Stimulated activated naive CD8-positive, alpha-beta T cell treated with anti-CD3 and anti-CD28 coated beads, Interleukin-15, amount 100 ng/mL, for 72 hours (primary cell): ENCODE measurements around the gene PRCD.
"Not testable (repeated sequence)": the region's sequence is repeated elsewhere in the genome, so short reads cannot be mapped to it uniquely, and the experiment has no call there.

Experiments
- ATAC-seq: fragments of 150-1000 bp; cut with Tn5 transposase; 2 replicates; pipeline ENCODE4 v1.10.0; 2021; ENCODE audit warnings: mild to moderate bottlenecking, moderate library complexity
- DNase-seq, 2 donors: peaks; one replicate each; pipeline ENCODE4 v3.0.0; 2021 to 2022
- H3K27ac Mint-ChIP-seq, 2 donors: one replicate each; pipeline ENCODE4 v1.8.0; 2022; ENCODE audit warnings: mild to moderate bottlenecking in 2 of 2, mixed read lengths in 2 of 2, moderate library complexity in 2 of 2
- H3K27me3 Mint-ChIP-seq: one replicate; pipeline ENCODE4 v1.8.0; 2022; ENCODE audit warnings: mixed read lengths
- H3K4me1 Mint-ChIP-seq: one replicate; pipeline ENCODE4 v1.8.0; 2022; ENCODE audit warnings: mild to moderate bottlenecking, mixed read lengths
- H3K4me3 Mint-ChIP-seq, 2 donors: one replicate each; pipeline ENCODE4 v1.8.0; 2022; ENCODE audit warnings: mild to moderate bottlenecking in 2 of 2, mixed read lengths in 2 of 2, moderate library complexity in 1 of 2
- H3K9me3 Mint-ChIP-seq, 2 donors: one replicate each; pipeline ENCODE4 v1.8.0; 2022; ENCODE audit warnings: mixed read lengths in 2 of 2

The PRCD gene

DNA sequence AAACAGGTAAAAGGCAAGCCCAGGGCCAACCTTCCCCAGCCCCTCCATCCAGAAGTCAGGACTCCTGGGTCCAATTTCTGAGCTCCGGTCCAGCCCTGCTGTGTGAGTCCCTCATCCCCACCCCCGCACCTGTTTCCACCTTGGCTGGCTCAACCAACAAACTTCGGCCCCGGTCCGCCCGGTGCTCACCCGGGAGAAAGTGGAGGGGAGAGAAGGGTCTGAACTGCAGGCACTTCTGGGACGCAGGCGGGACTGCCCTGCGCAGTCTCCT lies 39.2 kb upstream of the PRCD start:
- peaks cover 64% of the 10 kb centered on the region for H3K4me1 Mint-ChIP-seq
- H3K9me3 Mint-ChIP-seq, result no peaks in the 10 kb centered on the region
- H3K27ac Mint-ChIP-seq, result peak overlapping the region; percentile 40 to 91
- peak overlapping the region; percentile 89 to 94 for H3K4me3 Mint-ChIP-seq
- no peak for DNase-seq
- H3K27me3 Mint-ChIP-seq, result no peaks in the 10 kb centered on the region
- ATAC-seq, result peak; percentile 44

GRCh38 chr17:76501018-76501826 lies 38.6 kb upstream of the PRCD start, which contains the start of gene RHBDF2:
TSS of gene RHBDF2 (minus strand) at chr17:76501423. CDS start at chr17:76481524, 19,899 bp downstream.
- peak; percentile 92 for ATAC-seq

GRCh38 chr17:76501827-76502307 lies 38.0 kb upstream of the PRCD start:
- Mint-ChIP-seq H3K9me3 (no peaks in the 10 kb centered on the region), H3K4me1 (peaks cover 64% of the 10 kb centered on the region), H3K27me3 (no peaks in the 10 kb centered on the region), H3K4me3 (peak overlapping the region; percentile 89 to 94), H3K27ac (peak overlapping the region; percentile 85 to 94)
- no peak for ATAC-seq
- DNase-seq, result no peak

More at GRCh38 chr17:76501018-76501826, 38.6 kb upstream of the PRCD start, which contains the start of gene RHBDF2:
- peak; percentile 94 to 98 for DNase-seq
- peak within 1 kb of the TSS; percentile 85 to 94 for H3K27ac Mint-ChIP-seq
- H3K9me3 Mint-ChIP-seq, result no peaks in the 10 kb centered on the region
- peaks cover 64% of the 10 kb centered on the region for H3K4me1 Mint-ChIP-seq
- peak within 1 kb of the TSS; percentile 89 to 94 for H3K4me3 Mint-ChIP-seq
- no peaks in the 10 kb centered on the region for H3K27me3 Mint-ChIP-seq

DNA sequence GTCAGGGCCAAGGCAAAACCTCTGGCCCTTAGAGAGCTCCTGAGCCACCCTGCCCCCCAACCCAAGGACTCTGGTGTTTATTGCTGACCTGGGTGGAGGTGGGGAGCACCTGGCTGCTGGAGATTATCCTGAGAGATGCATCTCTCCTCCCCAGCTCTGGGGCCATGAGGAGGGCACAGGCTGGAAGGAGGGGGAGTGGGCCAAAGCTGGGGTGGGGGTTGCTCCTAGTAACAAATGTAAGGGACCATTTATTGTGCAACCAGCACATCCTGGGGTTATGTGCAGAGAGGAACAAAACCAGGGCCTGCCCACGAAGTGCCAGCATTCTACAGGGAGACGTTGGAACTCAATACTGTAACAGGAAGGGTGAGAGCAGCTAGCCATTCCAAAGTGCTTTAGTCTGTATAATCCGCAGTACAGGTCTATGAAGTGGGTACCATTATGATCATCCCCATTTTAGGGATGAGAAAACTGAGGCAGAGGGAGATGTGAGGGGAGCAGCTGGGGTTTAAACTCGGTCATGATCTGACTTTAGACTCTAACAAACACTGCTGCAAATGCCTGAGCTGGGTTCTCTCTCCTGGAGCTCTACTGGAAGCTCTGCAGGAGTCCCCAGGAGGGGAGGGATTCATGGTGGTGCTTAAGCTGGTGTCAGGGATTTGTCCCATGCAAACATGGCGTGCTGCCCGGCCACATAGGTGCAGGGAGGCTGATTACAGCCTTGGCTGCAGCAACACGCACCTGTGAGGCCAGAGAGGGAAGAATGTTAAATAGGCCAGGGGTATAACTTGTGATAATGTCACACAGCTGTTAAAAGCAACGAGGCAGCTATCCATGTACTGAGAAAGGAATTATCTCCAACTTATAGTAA lies 37.3 kb upstream of the PRCD start:
- ATAC-seq (no peak), DNase-seq (no peak)
- H3K27ac Mint-ChIP-seq, result no peak overlapping the region
- no peak overlapping the region for H3K4me3 Mint-ChIP-seq
- H3K27me3 Mint-ChIP-seq, result no peaks in the 10 kb centered on the region
- H3K9me3 Mint-ChIP-seq, result no peaks in the 10 kb centered on the region
- H3K4me1 Mint-ChIP-seq, result peaks cover 60% of the 10 kb centered on the region

- DNase-seq (no peak), ATAC-seq (no peak)
- Mint-ChIP-seq H3K9me3 (no peaks in the 10 kb centered on the region), H3K4me3 (no peak overlapping the region), H3K27ac (no peak overlapping the region), H3K27me3 (no peaks in the 10 kb centered on the region), H3K4me1 (peaks cover 45% of the 10 kb centered on the region)
These were observed 35.7 kb upstream of the PRCD start for GRCh38 chr17:76504117-76504516.

DNA sequence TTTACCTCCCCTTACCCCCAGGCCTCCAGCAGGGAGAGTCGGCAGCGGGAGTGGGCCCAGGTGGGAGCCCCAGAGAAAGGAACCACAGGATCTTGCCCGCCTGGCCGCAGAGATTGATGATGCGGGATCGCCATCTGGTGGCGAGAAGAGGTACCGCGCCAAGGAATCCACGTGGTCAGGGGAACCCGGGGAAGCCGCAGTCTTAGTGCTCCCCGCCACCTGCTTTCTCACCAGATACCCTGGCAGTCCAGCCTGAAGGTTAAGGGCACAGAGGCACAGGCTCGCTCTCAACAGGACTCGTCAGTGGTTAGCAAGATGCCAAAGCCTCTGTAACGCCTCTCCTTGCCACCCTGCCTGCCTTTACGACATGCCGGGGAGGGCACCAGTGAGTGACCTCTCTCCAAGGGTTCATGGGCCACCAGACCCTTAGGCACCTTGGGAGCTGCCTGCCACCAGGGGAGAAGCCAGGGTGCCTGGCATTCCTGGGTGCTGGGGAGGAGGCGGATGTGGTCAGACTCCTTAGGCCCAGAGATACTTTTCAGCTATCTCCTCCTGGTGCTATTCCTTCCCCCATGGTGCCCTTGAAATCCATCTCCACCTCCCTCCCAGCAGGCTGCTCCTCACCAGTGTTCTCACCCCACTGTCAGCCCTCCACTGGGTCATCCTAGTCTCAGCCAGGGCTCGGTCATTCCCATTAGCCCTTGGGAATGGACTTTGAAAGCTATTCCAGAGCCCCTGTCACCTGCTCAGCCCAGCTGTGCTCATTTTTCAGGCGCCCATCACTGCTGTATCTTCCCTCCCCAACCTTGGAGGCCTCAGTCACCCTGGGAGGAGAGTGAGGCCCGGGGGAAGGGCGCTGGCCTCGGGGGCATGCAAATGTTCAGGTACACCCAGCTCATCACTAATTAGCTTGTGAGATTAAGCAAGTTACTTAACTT lies 33.2 kb upstream of the PRCD start:
- Mint-ChIP-seq H3K27ac (no peak overlapping the region), H3K27me3 (no peaks in the 10 kb centered on the region), H3K4me3 (no peak overlapping the region), H3K9me3 (no peaks in the 10 kb centered on the region), H3K4me1 (peaks cover 23% of the 10 kb centered on the region)
- peak; percentile 85 for ATAC-seq
- peak; percentile 90 for DNase-seq

DNA sequence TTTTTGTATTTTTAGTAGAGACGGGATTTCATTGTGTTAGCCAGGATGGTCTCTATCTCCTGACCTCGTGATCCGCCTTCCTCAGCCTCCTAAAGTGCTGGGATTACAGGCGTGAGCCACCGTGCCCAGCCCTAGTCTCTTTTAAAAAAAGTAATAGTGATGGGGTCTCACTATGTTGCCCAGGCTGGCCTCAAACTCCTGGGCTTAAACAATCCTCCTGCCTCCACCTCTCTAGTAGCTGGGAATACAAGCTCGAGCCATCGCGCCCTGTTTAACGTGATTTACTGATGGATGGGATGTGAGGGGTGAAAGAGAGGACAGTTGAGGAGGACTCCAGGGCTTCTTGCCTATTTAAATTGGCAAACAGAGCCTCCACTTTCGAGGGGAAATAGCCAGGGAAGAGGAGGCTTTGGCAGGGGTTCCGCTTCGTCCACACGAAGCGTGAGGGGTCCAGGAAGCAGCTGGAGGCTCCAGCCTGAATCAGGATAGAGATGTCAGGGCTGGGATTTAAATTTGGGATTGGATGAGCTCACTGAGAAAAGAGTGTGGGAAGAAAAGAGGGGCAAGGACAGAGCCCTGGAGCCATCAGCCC lies 31.3 kb upstream of the PRCD start:
- not testable (repeated sequence) for H3K27ac Mint-ChIP-seq, ATAC-seq

DNA sequence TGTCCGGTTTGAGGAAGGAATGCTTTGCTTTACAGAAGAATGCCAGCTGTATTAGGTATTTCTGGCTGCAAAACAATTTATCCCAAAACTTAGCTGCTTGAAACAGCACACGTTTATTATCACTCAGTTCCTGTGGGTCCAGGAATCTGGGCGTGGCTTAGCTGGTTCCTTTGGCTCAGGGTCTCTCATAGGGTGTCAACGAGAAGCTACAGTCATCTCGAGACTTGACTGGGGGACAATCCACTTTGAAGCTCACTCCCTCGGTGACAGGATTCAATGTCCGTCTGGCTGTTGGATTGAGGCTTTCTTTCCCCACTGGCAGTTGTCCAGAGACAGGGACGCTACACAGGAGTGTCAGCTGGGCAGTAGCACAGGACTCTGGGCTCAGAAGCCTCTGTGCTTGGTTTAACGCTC lies 29.0 kb upstream of the PRCD start:
- Mint-ChIP-seq H3K4me3 (no peak overlapping the region), H3K4me1 (peaks cover 49% of the 10 kb centered on the region), H3K27ac (no peak overlapping the region), H3K27me3 (no peaks in the 10 kb centered on the region), H3K9me3 (no peaks in the 10 kb centered on the region)
- no peak for ATAC-seq
- DNase-seq, result no peak

More for the DNA sequence above, 31.3 kb upstream of the PRCD start:
- peaks cover 29% of the 10 kb centered on the region for H3K4me1 Mint-ChIP-seq
- H3K9me3 Mint-ChIP-seq, H3K27me3 Mint-ChIP-seq, DNase-seq, H3K4me3 Mint-ChIP-seq: not testable (repeated sequence)

- H3K27me3 Mint-ChIP-seq, result no peaks in the 10 kb centered on the region
- H3K4me1 Mint-ChIP-seq, result peaks cover 49% of the 10 kb centered on the region
- H3K27ac Mint-ChIP-seq, result no peak overlapping the region
- H3K9me3 Mint-ChIP-seq, result no peaks in the 10 kb centered on the region
- H3K4me3 Mint-ChIP-seq, result no peak overlapping the region
- DNase-seq (no peak), ATAC-seq (no peak)
These were observed 28.0 kb upstream of the PRCD start for GRCh38 chr17:76511668-76512365.

GRCh38 chr17:76512366-76513305 lies 27.2 kb upstream of the PRCD start:
- no peak for DNase-seq
- H3K4me3 Mint-ChIP-seq, result no peak overlapping the region
- H3K9me3 Mint-ChIP-seq, result no peaks in the 10 kb centered on the region
- no peaks in the 10 kb centered on the region for H3K27me3 Mint-ChIP-seq
- ATAC-seq, result no peak
- peaks cover 47% of the 10 kb centered on the region for H3K4me1 Mint-ChIP-seq
- H3K27ac Mint-ChIP-seq, result peak overlapping the region in 1 of 2 donors; percentile 16

GRCh38 chr17:76513306-76513692 lies 26.5 kb upstream of the PRCD start:
- DNase-seq, result no peak
- Mint-ChIP-seq H3K4me1 (peaks cover 53% of the 10 kb centered on the region), H3K4me3 (no peak overlapping the region), H3K27me3 (no peaks in the 10 kb centered on the region), H3K27ac (peak overlapping the region in 1 of 2 donors; percentile 52), H3K9me3 (no peaks in the 10 kb centered on the region)
- no peak for ATAC-seq

DNA sequence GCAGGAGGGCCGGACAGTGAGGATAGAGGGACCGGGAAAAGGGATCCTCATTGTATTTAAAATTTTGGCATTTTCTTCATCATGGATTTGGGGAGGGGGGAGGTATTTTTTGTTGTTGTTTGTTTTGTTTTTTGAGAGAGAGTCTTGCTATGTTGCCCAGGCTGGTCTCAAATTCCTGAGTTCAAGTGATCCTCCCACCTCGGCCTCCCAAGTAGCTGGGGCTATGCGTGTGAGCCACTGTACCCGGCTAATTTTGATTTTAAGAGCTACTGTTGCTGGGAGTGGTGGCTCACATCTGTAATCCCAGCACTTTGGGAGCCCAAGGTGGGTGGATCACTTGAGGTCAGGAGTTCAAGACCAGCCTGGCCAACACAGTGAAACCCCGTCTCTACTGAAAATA lies 25.5 kb upstream of the PRCD start:
- not testable (repeated sequence) for H3K27me3 Mint-ChIP-seq, H3K9me3 Mint-ChIP-seq, ATAC-seq, DNase-seq
- Mint-ChIP-seq H3K27ac (peak overlapping the region; percentile 31 to 75), H3K4me1 (peaks cover 60% of the 10 kb centered on the region), H3K4me3 (peak overlapping the region in 1 of 2 donors; percentile 46)

- no peaks in the 10 kb centered on the region for H3K27me3 Mint-ChIP-seq
- H3K4me1 Mint-ChIP-seq, result peaks cover 64% of the 10 kb centered on the region
- H3K27ac Mint-ChIP-seq, result peak overlapping the region; percentile 90 to 95
- H3K9me3 Mint-ChIP-seq, result no peaks in the 10 kb centered on the region
- H3K4me3 Mint-ChIP-seq, result peak overlapping the region; percentile 69 to 70
- DNase-seq (peak; percentile 79 to 91), ATAC-seq (peak; percentile 92)
These were observed 24.4 kb upstream of the PRCD start for GRCh38 chr17:76515274-76515949.
